GM21367 (cell line): ENCODE measurements around the gene RPL13A.
A peak's percentile ranks its signal among the peaks of the same experiment; 100 is the strongest.
"Not testable (repeated sequence)": the region's sequence is repeated elsewhere in the genome, so short reads cannot be mapped to it uniquely, and the experiment has no call there.

Experiments used
- ATAC-seq: cut with Tn5 transposase; IDR thresholded peaks from one replicate; pipeline ENCODE4 v1.9.1; 2021; ENCODE audit not compliant: unreplicated experiment

Gene RPL13A

GRCh38 chr19:49487277-49488045 lies at the start of gene RPL13A:
Gene RPL13A (plus strand): TSS chr19:49487608. CDS start chr19:49487630, 22 bp downstream.
- peak; percentile 83 for ATAC-seq

- ATAC-seq: no peak
Observed at GRCh38 chr19:49438261-49438660, 49.1 kb upstream of the RPL13A start.

GRCh38 chr19:49439836-49440235 lies 47.6 kb upstream of the RPL13A start:
- no peak for ATAC-seq

- ATAC-seq: no peak
Observed at GRCh38 chr19:49440439-49441209, 46.8 kb upstream of the RPL13A start.

- ATAC-seq: no peak
Observed at GRCh38 chr19:49441210-49441959, 46.0 kb upstream of the RPL13A start, which contains the start of gene SLC17A7. Gene SLC17A7 (minus strand): TSS chr19:49441527. CDS start chr19:49441379, 148 bp downstream.

GRCh38 chr19:49441960-49442350 lies 45.5 kb upstream of the RPL13A start:
- no peak for ATAC-seq

- ATAC-seq: no peak
Observed at GRCh38 chr19:49442354-49442753, 45.1 kb upstream of the RPL13A start.

- ATAC-seq: peak; percentile 14
Observed at GRCh38 chr19:49442771-49443365, 44.5 kb upstream of the RPL13A start.

GRCh38 chr19:49443366-49444099 lies 43.9 kb upstream of the RPL13A start:
- peak; percentile 52 for ATAC-seq

- not testable (repeated sequence) for ATAC-seq
Observed at GRCh38 chr19:49444100-49444700, 43.2 kb upstream of the RPL13A start.

GRCh38 chr19:49445997-49446396 lies 41.4 kb upstream of the RPL13A start:
- ATAC-seq: no peak

GRCh38 chr19:49447485-49448431 lies 39.6 kb upstream of the RPL13A start:
- no peak for ATAC-seq

- ATAC-seq: no peak
Observed at GRCh38 chr19:49448432-49448786, 39.0 kb upstream of the RPL13A start.

- no peak for ATAC-seq
Observed at GRCh38 chr19:49450405-49450804, 37.0 kb upstream of the RPL13A start.

- ATAC-seq: peak; percentile 46
Observed at GRCh38 chr19:49451430-49452181, 35.8 kb upstream of the RPL13A start, which contains the start of gene PIH1D1. Gene PIH1D1 (minus strand): TSS chr19:49451814. CDS start chr19:49451574, 240 bp downstream.

- peak; percentile 79 for ATAC-seq
Observed at GRCh38 chr19:49453013-49453756, 34.2 kb upstream of the RPL13A start, which contains the start of gene ALDH16A1. Gene ALDH16A1 (plus strand): TSS chr19:49453225. CDS start chr19:49453332, 107 bp downstream.

- no peak for ATAC-seq
Observed at GRCh38 chr19:49453757-49454240, 33.6 kb upstream of the RPL13A start.
